T47D (cell line): ENCODE measurements around the gene SSU72.

ENCODE experiments used
- DNase-seq, 2 experiments: peaks; one replicate each; pipeline versions ENCODE4 v3.0.0 to v3.0.0-alpha.2; 2011 to 2012; ENCODE audit warnings: low read depth in 1 of 2, low spot score in 1 of 2
- JUND ChIP-seq: IDR thresholded peaks from 2 replicates; pipeline ENCODE4 v1.6.1; 2012; ENCODE audit warnings: low read depth
- in situ Hi-C: cut with HindIII; loops from 2 replicates; pipeline ENCODE4 v1.10.0; 2016; ENCODE audit warnings: low sequenced_read_pairs, low pct_unique_long_range_greater_than_20kb

Gene SSU72

DNA sequence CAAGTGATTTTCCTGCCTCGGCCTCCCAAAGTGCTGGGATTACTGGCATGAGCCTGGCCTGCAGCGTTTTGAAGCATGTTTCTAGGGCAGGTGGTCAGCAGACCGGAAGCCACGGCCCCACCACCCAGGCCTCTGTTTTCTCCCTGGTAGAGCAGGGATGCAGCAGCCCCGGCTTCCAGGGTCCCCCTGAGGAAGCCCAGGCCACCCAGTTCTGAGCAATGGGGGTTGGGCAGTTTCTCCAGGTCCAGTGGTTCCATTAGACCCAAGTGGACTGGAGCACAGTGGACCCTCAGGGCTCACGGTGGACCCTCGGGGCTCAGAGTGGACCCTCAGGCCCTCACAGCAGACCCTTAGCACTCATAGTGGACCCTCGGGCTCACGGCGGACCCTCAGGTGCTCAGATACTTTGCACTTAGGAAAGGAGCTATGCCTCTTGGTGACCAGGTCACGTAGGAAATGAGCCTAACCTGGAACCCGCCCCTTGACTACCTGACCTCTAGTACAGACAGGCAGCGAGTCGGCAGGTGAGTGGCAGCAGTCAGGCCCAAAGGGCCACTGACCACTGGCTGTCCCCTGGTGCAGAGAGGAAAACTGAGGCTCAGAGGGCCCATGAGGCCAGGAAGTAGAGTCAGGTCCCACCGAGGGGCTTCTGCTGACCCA lies 29.8 kb upstream of the SSU72 start:
- in situ Hi-C loops: no loop called here
- DNase-seq: no peak
- TF ChIP-seq JUND: no peak

GRCh38 chr1:1603671-1604373 lies 29.2 kb upstream of the SSU72 start:
- in situ Hi-C loops: no loop called here
- no peak for DNase-seq
- TF ChIP-seq JUND: no peak

GRCh38 chr1:1602968-1603506 lies 28.4 kb upstream of the SSU72 start:
- no peak for TF ChIP-seq JUND
- DNase-seq: no peak
- in situ Hi-C loops: no loop called here

GRCh38 chr1:1602304-1602967 lies 27.8 kb upstream of the SSU72 start:
- in situ Hi-C loops: no loop called here
- no peak for DNase-seq
- no peak for TF ChIP-seq JUND

GRCh38 chr1:1601564-1602303 lies 27.1 kb upstream of the SSU72 start:
- TF ChIP-seq JUND: no peak
- no peak for DNase-seq
- in situ Hi-C loops: no loop called here

- in situ Hi-C loops: no loop called here
- no peak for TF ChIP-seq JUND
- no peak for DNase-seq
Measured at GRCh38 chr1:1600861-1601563, 26.3 kb upstream of the SSU72 start.

DNA sequence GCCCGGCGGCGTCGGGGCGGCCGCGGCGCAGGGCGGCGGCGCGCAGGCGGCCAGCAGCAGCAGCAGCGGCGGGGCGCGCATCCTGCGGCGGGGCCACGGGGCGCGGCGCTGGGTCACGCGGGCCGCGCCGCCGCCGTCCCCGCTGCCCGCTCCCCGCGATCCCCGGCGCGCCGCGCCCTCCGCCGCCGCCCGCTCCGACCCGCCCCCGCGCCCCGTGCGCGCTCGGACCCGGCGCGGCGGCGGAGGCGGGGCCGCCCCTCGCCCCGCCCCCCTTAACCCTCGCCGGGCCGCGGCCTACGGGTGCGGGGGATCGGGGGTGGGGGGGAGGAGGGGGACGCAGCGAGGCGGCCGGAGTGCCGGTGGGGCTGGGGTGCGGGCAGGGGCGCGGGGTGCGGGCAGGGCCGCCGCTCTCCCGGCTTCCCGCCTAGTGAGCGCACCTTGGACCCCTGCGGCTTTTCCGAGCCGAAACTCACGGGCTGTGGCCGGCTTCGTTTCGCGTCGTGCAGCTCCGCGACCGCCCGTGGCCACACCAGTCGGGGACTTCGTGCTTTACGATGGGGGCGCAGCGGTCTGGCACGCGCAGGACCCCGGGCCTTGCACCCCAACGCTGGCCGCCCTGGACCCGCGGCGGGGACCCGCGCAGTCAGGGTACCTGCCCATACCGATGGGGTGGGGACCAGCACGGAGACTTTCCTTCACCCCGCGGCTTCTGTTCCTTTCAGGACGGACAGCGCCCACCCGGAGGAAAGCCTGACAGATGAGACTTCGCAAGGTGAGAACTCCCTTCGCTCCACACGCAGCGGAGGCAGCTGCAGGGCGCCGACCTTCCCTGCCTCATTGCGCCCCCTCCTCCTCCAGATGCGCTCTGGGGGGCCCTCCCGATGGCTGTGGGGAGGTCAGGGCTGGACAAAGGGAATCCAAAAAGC lies 25.5 kb upstream of the SSU72 start, which contains the start of gene FNDC10:
FNDC10 (minus strand) TSS at position 201 of the 926 bp plus-strand sequence; CDS start at position 81, 120 bp downstream.
- in situ Hi-C loops: no loop called here
- DNase-seq: no peak
- no peak for TF ChIP-seq JUND

- in situ Hi-C loops: no loop called here
- DNase-seq: no peak
- TF ChIP-seq JUND: no peak
Measured at GRCh38 chr1:1599030-1599934, 24.6 kb upstream of the SSU72 start.

- no peak for TF ChIP-seq JUND
- in situ Hi-C loops: no loop called here
- DNase-seq: no peak
Measured at GRCh38 chr1:1598720-1599029, 24.0 kb upstream of the SSU72 start.

- in situ Hi-C loops: no loop called here
- no peak for TF ChIP-seq JUND
- DNase-seq: no peak
Measured at GRCh38 chr1:1598051-1598719, 23.5 kb upstream of the SSU72 start.
